Liver (tissue), 9 donors: ENCODE measurements around the gene TENM3. TPM values are rescaled to one million over a fixed set of nuclear protein-coding genes. Genes with fewer than 3 reads are reported as not detected.

Experiments
- DNase-seq: peaks from one replicate; pipeline ENCODE4 v3.0.0-alpha.2; 2017; ENCODE audit warnings: low spot score
- H3K27ac ChIP-seq, 2 donors: one replicate each; pipeline ENCODE4 v1.7.0; 2013; ENCODE audit warnings: inconsistent platforms in 2 of 2, low read length in 2 of 2, control low read depth in 1 of 2, low read depth in 1 of 2, mild to moderate bottlenecking in 1 of 2
- H3K27me3 ChIP-seq, 4 donors: one replicate each; pipeline versions ENCODE4 v1.6.1 to v1.7.0; 2013; ENCODE audit warnings: low read length in 3 of 4, inconsistent platforms in 1 of 4, mild to moderate bottlenecking in 1 of 4, moderate library complexity in 1 of 4; ENCODE audit not compliant: control insufficient read depth in 4 of 4, insufficient read depth in 4 of 4
- H3K36me3 ChIP-seq, 4 donors: one replicate each; pipeline versions ENCODE4 v1.6.1 to v1.7.0; 2013; ENCODE audit warnings: low read length in 3 of 4, mild to moderate bottlenecking in 3 of 4, low read depth in 1 of 4, moderate library complexity in 1 of 4; ENCODE audit not compliant: control insufficient read depth in 4 of 4, insufficient read depth in 3 of 4
- H3K4me1 ChIP-seq, 4 donors: one replicate each; pipeline versions ENCODE4 v1.6.1 to v1.7.0; 2013; ENCODE audit warnings: low read length in 3 of 4, mild to moderate bottlenecking in 3 of 4, moderate library complexity in 1 of 4; ENCODE audit not compliant: control insufficient read depth in 4 of 4, insufficient read depth in 4 of 4
- H3K4me3 ChIP-seq, 3 donors: one replicate each; pipeline versions ENCODE4 v1.6.1 to v1.7.0; 2013; ENCODE audit warnings: low read length in 3 of 3, control low read depth in 1 of 3, low read depth in 1 of 3, mild to moderate bottlenecking in 1 of 3
- H3K9ac ChIP-seq, 2 donors: one replicate each; pipeline ENCODE4 v1.7.0; 2013; ENCODE audit warnings: low read length in 2 of 2, mild to moderate bottlenecking in 2 of 2, moderate library complexity in 2 of 2, control low read depth in 1 of 2, low read depth in 1 of 2
- H3K9me3 ChIP-seq, 4 donors: one replicate each; pipeline versions ENCODE4 v1.6.1 to v1.7.0; 2013; ENCODE audit warnings: low read length in 3 of 4; ENCODE audit not compliant: control insufficient read depth in 4 of 4
- CTCF ChIP-seq: fragments of 150-350 bp; IDR thresholded peaks from 2 replicates; pipeline ENCODE4 v1.5.1; 2017; ENCODE audit warnings: improper control_type of control experiment, low read depth, low read length; ENCODE audit not compliant: missing input control
- EGR1 ChIP-seq, 2 donors: IDR thresholded peaks; 2 replicates each; pipeline ENCODE4 v1.6.1; 2016 to 2018; ENCODE audit warnings: antibody characterized with exemption in 2 of 2, low read depth in 2 of 2
- FOXA2 ChIP-seq: IDR thresholded peaks from 2 replicates; pipeline ENCODE4 v1.6.1; 2016; ENCODE audit warnings: antibody characterized with exemption
- GABPA ChIP-seq, 2 donors: IDR thresholded peaks in 1 of 2; conservative IDR thresholded peaks in 1 of 2; 2 replicates each; pipeline ENCODE4 v1.6.1; 2016; ENCODE audit warnings: antibody characterized with exemption in 2 of 2, mild to moderate bottlenecking in 1 of 2, moderate library complexity in 1 of 2
- HNF4A ChIP-seq, 2 donors: conservative IDR thresholded peaks; 2 replicates each; pipeline ENCODE4 v1.6.1; 2016; ENCODE audit warnings: antibody characterized with exemption in 2 of 2, mild to moderate bottlenecking in 2 of 2
- MAX ChIP-seq: IDR thresholded peaks from 2 replicates; pipeline ENCODE4 v1.6.1; 2016; ENCODE audit warnings: antibody characterized with exemption
- RAD21 ChIP-seq, 2 donors: IDR thresholded peaks; 2 replicates each; pipeline ENCODE4 v1.6.1; 2016; ENCODE audit warnings: antibody characterized with exemption in 2 of 2, mild to moderate bottlenecking in 2 of 2
- RXRA ChIP-seq, 2 donors: IDR thresholded peaks; 2 replicates each; pipeline ENCODE4 v1.6.1; 2017 to 2018; ENCODE audit warnings: antibody characterized with exemption in 2 of 2, mild to moderate bottlenecking in 1 of 2
- SP1 ChIP-seq: IDR thresholded peaks from 2 replicates; pipeline ENCODE4 v1.6.1; 2018; ENCODE audit warnings: antibody characterized with exemption, mild to moderate bottlenecking
- TAF1 ChIP-seq: conservative IDR thresholded peaks from 2 replicates; pipeline ENCODE4 v1.6.1; 2016; ENCODE audit warnings: antibody characterized with exemption, mild to moderate bottlenecking
- YY1 ChIP-seq: IDR thresholded peaks from 2 replicates; pipeline ENCODE4 v1.6.1; 2016; ENCODE audit warnings: antibody characterized with exemption, mild to moderate bottlenecking
- ZBTB33 ChIP-seq: IDR thresholded peaks from 2 replicates; pipeline ENCODE4 v1.6.1; 2016; ENCODE audit warnings: antibody characterized with exemption
- WGBS: extraction: QIAGEN DNeasy Blood & Tissue Kit; methylation state at CpG from one replicate; pipeline ENCODE4 v1.1.7; 2013; 5-methylcytosine and 5-hydroxymethylcytosine counted together
- polyA plus RNA-seq, 2 donors: library from polyadenylated mRNA; stranded (reverse) in 1 of 2; unstranded in 1 of 2; fragments of 200-250 nt in 1 of 2; fragments of >200 nt in 1 of 2; fragmentation: Nextera tagmentation in 1 of 2; extraction: Ambion mirVana in 1 of 2; gene quantifications; one replicate each; pipeline versions ENCODE4 v1.2.1 to v1.2.3, GENCODE V29; 2013 to 2015
- total RNA-seq, 2 donors: library from RNA; depleted of rRNA; stranded (reverse); fragments of >200 nt; gene quantifications; one replicate each; pipeline ENCODE4 v1.2.3, GENCODE V29; 2014
- TF ChIP-seq, protein P1 (sequence below): IDR thresholded peaks from 2 replicates; pipeline ENCODE4 v1.6.1; 2016; ENCODE audit warnings: antibody characterized with exemption
- donor health status: healthy.
- donor health status: healthy.
- donor health status: healthy.
- donor health status: healthy.
- donor health status: healthy.

TENM3 gene
- total and polyA plus RNA-seq, 4 donors: 0.32 to 16.8 (median 0.70) TPM

DNA sequence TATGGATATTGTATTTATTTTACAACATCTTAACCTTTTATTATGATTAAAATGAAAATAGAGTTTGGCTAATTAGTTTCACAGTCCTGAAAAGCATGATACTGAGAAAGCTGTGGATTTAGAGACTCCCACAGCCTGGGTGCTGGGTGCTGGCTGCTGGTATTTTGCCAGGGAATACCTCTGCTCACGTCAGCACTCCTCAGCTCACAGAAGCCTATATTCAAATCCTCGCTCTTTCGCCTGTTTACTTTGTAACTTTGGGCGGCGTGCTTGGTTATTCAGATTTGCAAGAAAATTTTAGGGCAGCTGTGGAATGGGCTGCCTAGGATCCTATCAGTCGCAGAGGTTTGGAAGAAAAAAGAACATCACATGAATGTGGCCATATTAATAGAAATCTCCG, 412.1 kb downstream of the TENM3 start:
- H3K4me1 ChIP-seq: no peaks in the 10 kb centered on the region
- H3K27ac ChIP-seq: no peak overlapping the region
- H3K4me3 ChIP-seq: no peak overlapping the region
- H3K27me3 ChIP-seq: no peaks in the 10 kb centered on the region
- H3K9me3 ChIP-seq: no peaks in the 10 kb centered on the region
- WGBS: 88% methylated on average over 7 of the region's 7 CpGs
- H3K36me3 ChIP-seq: no peaks in the 10 kb centered on the region
- no peak for DNase-seq
- TF ChIP-seq HNF4A (conservative IDR thresholded peaks at IDR 0.05): no peak
- no peak for TF ChIP-seq ZBTB33
- no peak for TF ChIP-seq RXRA (IDR thresholded peaks at IDR 0.05)
- no peak for TF ChIP-seq RAD21 (IDR thresholded peaks at IDR 0.05)
- no peak for TF ChIP-seq YY1
- TF ChIP-seq, protein P1, sequence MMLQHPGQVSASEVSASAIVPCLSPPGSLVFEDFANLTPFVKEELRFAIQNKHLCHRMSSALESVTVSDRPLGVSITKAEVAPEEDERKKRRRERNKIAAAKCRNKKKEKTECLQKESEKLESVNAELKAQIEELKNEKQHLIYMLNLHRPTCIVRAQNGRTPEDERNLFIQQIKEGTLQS: no peak
- no peak for TF ChIP-seq MAX
- TF ChIP-seq FOXA2: no peak
- no peak for TF ChIP-seq SP1
- TF ChIP-seq TAF1: no peak
- no peak overlapping the region for H3K9ac ChIP-seq

GRCh38 chr4:182662551-182662950, 419.3 kb downstream of the TENM3 start:
- H3K27me3 ChIP-seq: no peaks in the 10 kb centered on the region

GRCh38 chr4:182671231-182671630, 428.0 kb downstream of the TENM3 start:
- Histone ChIP-seq H3K9me3 (no peaks in the 10 kb centered on the region), H3K27me3 (no peaks in the 10 kb centered on the region), H3K4me3 (no peak overlapping the region), H3K36me3 (no peaks in the 10 kb centered on the region), H3K27ac (no peak overlapping the region), H3K4me1 (no peaks in the 10 kb centered on the region), H3K9ac (no peak overlapping the region)
- DNase-seq: no peak
- no peak for TF ChIP-seq HNF4A (conservative IDR thresholded peaks at IDR 0.05)
- no peak for TF ChIP-seq MAX
- no peak for TF ChIP-seq GABPA (IDR thresholded peaks at IDR 0.05 in 1 of 2, conservative IDR thresholded peaks at IDR 0.05 in 1 of 2)
- TF ChIP-seq ZBTB33: no peak
- no peak for TF ChIP-seq FOXA2
- no peak for TF ChIP-seq TAF1
- no peak for TF ChIP-seq SP1
- TF ChIP-seq CTCF: no peak
- no peak for TF ChIP-seq RAD21 (IDR thresholded peaks at IDR 0.05)
- TF ChIP-seq, protein P1: no peak
- no peak for TF ChIP-seq YY1
- 46% methylated on average over 3 of the region's 3 CpGs for WGBS

More at GRCh38 chr4:182662551-182662950, 419.3 kb downstream of the TENM3 start:
- peaks cover 0 to 7% (median 3%) of the 10 kb centered on the region in 4 donors for H3K4me1 ChIP-seq
- no peak for DNase-seq
- H3K27ac ChIP-seq: no peak overlapping the region
- TF ChIP-seq EGR1 (IDR thresholded peaks at IDR 0.05; ENCODE audit: low read depth in 2 of 2): peak in 1 of 2 donors; percentile 11
- no peak for TF ChIP-seq TAF1
- 32% methylated on average over 2 of the region's 2 CpGs for WGBS
- no peak overlapping the region for H3K9ac ChIP-seq
- no peaks in the 10 kb centered on the region for H3K36me3 ChIP-seq
- H3K4me3 ChIP-seq: no peak overlapping the region
- H3K9me3 ChIP-seq: no peaks in the 10 kb centered on the region
